Measurements from ENCODE around the gene STK33. TPM values are rescaled to one million over a fixed set of nuclear protein-coding genes. Genes with fewer than 3 reads are reported as not detected.

Gene STK33
- total RNA-seq, 1 donor from 2014 or later = 17.9 TPM

GRCh38 chr11:8613036-8613435 lies 19.0 kb upstream of the STK33 start:
- Mint-ChIP-seq H3K9me3 (ENCODE audit: unreplicated experiment) (no peaks in the 10 kb centered on the region), H3K4me3 (ENCODE audit: unreplicated experiment) (peak overlapping the region; percentile 61), H3K27me3 (ENCODE audit: unreplicated experiment) (peaks cover 6% of the 10 kb centered on the region), H3K4me1 (ENCODE audit: unreplicated experiment) (peaks cover 49% of the 10 kb centered on the region), H3K36me3 (ENCODE audit: low read depth, unreplicated experiment) (peaks cover 6% of the 10 kb centered on the region), H3K27ac (ENCODE audit: unreplicated experiment) (peak overlapping the region; percentile 99)
- TF ChIP-seq, protein P1, sequence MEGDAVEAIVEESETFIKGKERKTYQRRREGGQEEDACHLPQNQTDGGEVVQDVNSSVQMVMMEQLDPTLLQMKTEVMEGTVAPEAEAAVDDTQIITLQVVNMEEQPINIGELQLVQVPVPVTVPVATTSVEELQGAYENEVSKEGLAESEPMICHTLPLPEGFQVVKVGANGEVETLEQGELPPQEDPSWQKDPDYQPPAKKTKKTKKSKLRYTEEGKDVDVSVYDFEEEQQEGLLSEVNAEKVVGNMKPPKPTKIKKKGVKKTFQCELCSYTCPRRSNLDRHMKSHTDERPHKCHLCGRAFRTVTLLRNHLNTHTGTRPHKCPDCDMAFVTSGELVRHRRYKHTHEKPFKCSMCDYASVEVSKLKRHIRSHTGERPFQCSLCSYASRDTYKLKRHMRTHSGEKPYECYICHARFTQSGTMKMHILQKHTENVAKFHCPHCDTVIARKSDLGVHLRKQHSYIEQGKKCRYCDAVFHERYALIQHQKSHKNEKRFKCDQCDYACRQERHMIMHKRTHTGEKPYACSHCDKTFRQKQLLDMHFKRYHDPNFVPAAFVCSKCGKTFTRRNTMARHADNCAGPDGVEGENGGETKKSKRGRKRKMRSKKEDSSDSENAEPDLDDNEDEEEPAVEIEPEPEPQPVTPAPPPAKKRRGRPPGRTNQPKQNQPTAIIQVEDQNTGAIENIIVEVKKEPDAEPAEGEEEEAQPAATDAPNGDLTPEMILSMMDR (IDR thresholded peaks at IDR 0.05; ENCODE audit: unreplicated experiment) = no peak
- peak; percentile 18 for DNase-seq (ENCODE audit: low spot score)

DNA sequence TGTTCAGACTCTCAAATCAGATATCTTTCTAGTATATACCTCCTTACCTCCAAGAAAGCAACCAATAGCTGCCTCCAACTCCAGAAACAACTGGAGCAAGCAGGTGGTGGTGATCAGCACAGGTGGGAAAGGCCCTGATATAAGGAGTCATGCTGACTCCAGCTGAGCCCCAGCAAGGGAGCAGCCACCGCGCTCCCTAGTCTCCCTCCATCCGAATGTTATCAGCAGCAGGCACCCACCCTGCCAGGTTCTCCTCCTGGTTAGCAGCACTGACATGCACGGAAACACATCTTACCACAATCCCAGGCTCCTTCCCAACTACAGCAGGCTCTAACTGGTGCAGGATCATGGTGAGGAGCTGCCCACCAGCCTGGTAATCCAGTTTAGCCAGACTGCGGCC lies 18.5 kb upstream of the STK33 start:
- Mint-ChIP-seq H3K9me3 (ENCODE audit: unreplicated experiment) (no peaks in the 10 kb centered on the region), H3K4me3 (ENCODE audit: unreplicated experiment) (peak overlapping the region; percentile 61), H3K27me3 (ENCODE audit: unreplicated experiment) (peaks cover 6% of the 10 kb centered on the region), H3K27ac (ENCODE audit: unreplicated experiment) (peak overlapping the region; percentile 99), H3K36me3 (ENCODE audit: low read depth, unreplicated experiment) (peaks cover 2% of the 10 kb centered on the region), H3K4me1 (ENCODE audit: unreplicated experiment) (peaks cover 49% of the 10 kb centered on the region)
- TF ChIP-seq, protein P1 (IDR thresholded peaks at IDR 0.05; ENCODE audit: unreplicated experiment) = no peak
- no peak for DNase-seq (ENCODE audit: low spot score)

DNA sequence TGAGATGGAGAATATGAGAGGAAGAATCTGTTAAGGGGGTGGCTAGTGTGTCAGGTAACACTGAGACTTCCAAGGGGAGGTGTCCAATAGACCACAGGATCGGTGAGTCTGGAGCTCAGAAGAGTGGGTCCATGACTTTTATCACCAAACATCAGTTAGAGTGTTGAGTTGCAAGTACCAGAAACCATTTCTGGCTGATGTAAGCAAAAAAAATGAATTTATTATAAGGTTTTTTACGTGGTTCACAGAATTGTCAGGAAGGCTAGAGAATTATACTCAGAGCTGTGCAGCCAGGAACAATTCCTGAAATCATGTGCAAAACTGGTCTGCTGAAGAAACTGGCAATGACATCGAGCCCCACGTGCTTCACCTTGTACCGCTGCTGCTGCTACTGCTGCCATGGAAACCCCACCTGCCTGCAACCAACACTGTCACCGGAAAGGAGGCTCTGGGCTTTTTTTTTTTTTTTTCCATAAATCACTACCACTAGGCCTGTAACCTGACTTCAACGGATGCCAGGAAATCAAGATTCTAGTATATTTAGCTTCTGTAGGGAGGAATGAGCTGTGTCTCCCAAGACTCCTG lies 16.6 kb upstream of the STK33 start:
- TF ChIP-seq, protein P1 (IDR thresholded peaks at IDR 0.05; ENCODE audit: unreplicated experiment) = no peak
- H3K4me3 Mint-ChIP-seq (ENCODE audit: unreplicated experiment) = peak overlapping the region; percentile 5
- H3K27ac Mint-ChIP-seq (ENCODE audit: unreplicated experiment) = peak overlapping the region; percentile 84
- DNase-seq (ENCODE audit: low spot score) = peak; percentile 22
- H3K36me3 Mint-ChIP-seq (ENCODE audit: low read depth, unreplicated experiment) = no peaks in the 10 kb centered on the region
- H3K4me1 Mint-ChIP-seq (ENCODE audit: unreplicated experiment) = peaks cover 47% of the 10 kb centered on the region
- no peaks in the 10 kb centered on the region for H3K9me3 Mint-ChIP-seq (ENCODE audit: unreplicated experiment)
- peaks cover 6% of the 10 kb centered on the region for H3K27me3 Mint-ChIP-seq (ENCODE audit: unreplicated experiment)

- no peak for DNase-seq (ENCODE audit: low spot score)
- H3K27me3 Mint-ChIP-seq (ENCODE audit: unreplicated experiment) = peaks cover 4% of the 10 kb centered on the region
Measured at GRCh38 chr11:8608652-8609051, 14.6 kb upstream of the STK33 start.

DNA sequence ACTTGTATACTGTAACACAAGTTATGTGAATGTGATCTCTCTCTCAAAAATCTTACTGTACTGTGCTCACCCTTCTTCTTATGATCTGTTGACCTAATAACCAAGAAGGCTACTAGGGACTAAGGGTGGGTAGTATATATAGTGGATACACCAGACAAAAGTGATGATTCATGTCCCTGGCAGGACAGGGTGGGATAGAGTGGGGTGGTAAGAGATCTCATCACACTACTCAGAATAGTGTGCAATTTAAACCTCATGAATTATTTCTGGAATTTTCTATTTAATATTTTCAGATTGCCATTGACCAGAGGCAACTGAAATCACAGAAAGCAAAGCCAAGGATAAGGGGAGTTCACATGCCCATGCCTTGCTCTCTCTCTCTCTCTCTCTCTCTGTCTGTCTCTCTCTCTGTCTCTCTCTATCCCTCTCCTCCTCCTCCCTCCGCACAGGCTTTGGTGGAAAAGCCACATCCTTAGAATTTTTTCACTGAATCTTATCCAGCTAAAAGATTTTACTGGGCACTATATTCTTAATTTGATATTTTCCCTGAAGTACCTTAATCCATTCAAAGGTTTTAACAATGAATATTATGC lies 12.0 kb upstream of the STK33 start:
- peaks cover 20% of the 10 kb centered on the region for H3K4me1 Mint-ChIP-seq (ENCODE audit: unreplicated experiment)
- H3K27ac Mint-ChIP-seq (ENCODE audit: unreplicated experiment) = no peak overlapping the region
- DNase-seq (ENCODE audit: low spot score) = no peak
- TF ChIP-seq, protein P1 (IDR thresholded peaks at IDR 0.05; ENCODE audit: unreplicated experiment) = no peak
- no peaks in the 10 kb centered on the region for H3K36me3 Mint-ChIP-seq (ENCODE audit: low read depth, unreplicated experiment)
- H3K9me3 Mint-ChIP-seq (ENCODE audit: unreplicated experiment) = no peaks in the 10 kb centered on the region
- no peaks in the 10 kb centered on the region for H3K27me3 Mint-ChIP-seq (ENCODE audit: unreplicated experiment)
- H3K4me3 Mint-ChIP-seq (ENCODE audit: unreplicated experiment) = no peak overlapping the region

More at GRCh38 chr11:8608652-8609051, 14.6 kb upstream of the STK33 start:
- Mint-ChIP-seq H3K9me3 (ENCODE audit: unreplicated experiment) (no peaks in the 10 kb centered on the region), H3K4me3 (ENCODE audit: unreplicated experiment) (no peak overlapping the region), H3K27ac (ENCODE audit: unreplicated experiment) (no peak overlapping the region), H3K36me3 (ENCODE audit: low read depth, unreplicated experiment) (no peaks in the 10 kb centered on the region), H3K4me1 (ENCODE audit: unreplicated experiment) (peaks cover 38% of the 10 kb centered on the region)
- TF ChIP-seq, protein P1 (IDR thresholded peaks at IDR 0.05; ENCODE audit: unreplicated experiment) = no peak

Measured in endothelial cell (in vitro differentiated cells).